PFSK-1 (cell line): ENCODE results near the gene SPSB4.

Experiments used
- POLR2AphosphoS5 ChIP-seq: IDR thresholded peaks from 2 replicates; pipeline ENCODE4 v1.6.1; 2012; ENCODE audit warnings: low read depth, mild to moderate bottlenecking, control low read depth, low read length, moderate library complexity
- TAF1 ChIP-seq: IDR thresholded peaks from 2 replicates; pipeline ENCODE4 v1.6.1; 2012; ENCODE audit warnings: low read length, control low read depth, borderline replicate concordance; ENCODE audit not compliant: insufficient read depth

GRCh38 chr3:141193066-141193830 is 142.1 kb downstream of the SPSB4 start:
- no peak for TF ChIP-seq POLR2AphosphoS5
- TF ChIP-seq TAF1, result no peak
